Left ventricle myocardium superior (tissue), 1 donor: ENCODE measurements around the gene CACNA2D3. TPM values are rescaled to one million over a fixed set of nuclear protein-coding genes. Genes with fewer than 3 reads are reported as not detected.

Source experiments
- ATAC-seq: fragments of 200-7000 bp; cut with Tn5 transposase; one replicate; pipeline ENCODE4 v1.9.1; 2020; ENCODE audit warnings: mild to moderate bottlenecking, moderate library complexity
- DNase-seq: peaks from one replicate; pipeline ENCODE4 v3.0.0-alpha.2; 2020
- intact Hi-C: fragments of 100-400 bp; cut with micrococcal nuclease; formaldehyde crosslinking; loops from one replicate; pipeline ENCODE4 v1.11.0; 2022
- total RNA-seq: library from RNA; stranded (reverse); fragmentation: NEBNext Ultra II Directional; extraction: Animal tissue kit (Norgen Biotek cat#: 25700); gene quantifications from one replicate; pipeline ENCODE4 v1.2.1, GENCODE V29; 2021
- donor health status: DM: no; HTN: yes; CAD: no; lungs with severe emphysema.

Gene CACNA2D3
- total RNA-seq, 1 donor from 2014 or later, result 26.9 TPM

DNA sequence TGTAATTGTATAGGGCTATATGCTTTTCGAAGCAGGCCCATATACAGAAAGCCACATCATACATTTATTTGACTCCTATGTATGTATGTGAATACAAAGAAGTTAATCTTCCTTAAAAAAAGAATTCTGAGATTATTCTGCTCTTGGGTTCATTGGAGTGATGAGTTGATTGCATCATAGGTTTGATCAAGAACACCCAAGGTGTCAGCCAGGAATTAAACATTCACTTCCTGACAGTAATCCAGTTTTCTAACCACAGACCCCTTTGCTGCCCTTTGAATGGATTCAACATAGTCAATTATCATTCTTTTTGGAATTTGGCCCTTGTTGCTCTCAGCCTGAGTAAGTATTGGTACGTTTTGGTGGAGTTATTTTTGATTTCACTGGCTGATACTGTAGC, 225.6 kb downstream of the CACNA2D3 start:
- intact Hi-C loops, result no loop called here
- ATAC-seq, result no peak
- DNase-seq, result no peak

GRCh38 chr3:54349231-54349652, 226.9 kb downstream of the CACNA2D3 start:
- intact Hi-C loops, result no loop called here
- no peak for ATAC-seq
- no peak for DNase-seq

DNA sequence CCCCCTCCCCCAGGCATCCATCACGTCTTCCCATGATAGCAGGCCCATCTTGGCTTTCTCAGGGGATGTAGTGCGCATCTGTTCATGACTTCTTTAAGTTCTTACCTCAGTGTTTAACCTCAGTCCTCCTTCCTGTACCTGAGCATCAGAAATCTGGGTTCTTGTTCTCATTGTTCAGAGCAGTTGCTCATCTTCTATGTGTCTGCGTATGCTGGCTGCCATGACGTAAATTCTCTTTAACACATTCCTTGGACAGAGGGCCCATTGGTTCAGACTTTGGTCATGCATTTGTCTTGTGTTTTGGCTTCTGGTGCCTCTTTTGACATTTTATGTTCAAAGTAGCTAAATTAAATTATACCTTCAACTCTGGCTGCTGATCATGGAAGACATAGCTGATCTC, 227.3 kb downstream of the CACNA2D3 start:
- ATAC-seq (no peak), DNase-seq (no peak)
- intact Hi-C loops, result no loop called here

GRCh38 chr3:54353546-54353945, 231.2 kb downstream of the CACNA2D3 start:
- intact Hi-C loops, result no loop called here
- DNase-seq, result no peak
- ATAC-seq, result peak; percentile 55

DNA sequence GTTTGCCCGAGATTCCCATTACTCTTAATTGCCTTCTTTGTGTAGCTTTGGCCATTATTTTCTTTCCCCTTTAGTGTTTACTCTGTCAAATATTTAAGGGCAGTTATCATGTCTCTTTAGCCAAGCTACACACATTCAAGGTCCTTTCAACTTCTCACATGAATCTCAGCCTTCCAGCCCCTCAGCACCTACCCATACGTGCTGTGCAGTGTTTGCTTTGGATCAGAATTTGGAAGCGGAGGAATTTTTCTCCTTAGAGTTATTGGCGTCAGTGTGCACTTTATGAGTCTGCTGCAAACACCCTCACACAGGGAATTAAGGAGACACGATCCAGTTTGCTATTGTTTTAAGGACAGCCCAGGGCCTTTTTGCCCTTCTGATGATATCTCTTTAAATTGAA, 231.6 kb downstream of the CACNA2D3 start:
- intact Hi-C loops, result no loop called here
- DNase-seq (no peak), ATAC-seq (peak; percentile 38)

DNA sequence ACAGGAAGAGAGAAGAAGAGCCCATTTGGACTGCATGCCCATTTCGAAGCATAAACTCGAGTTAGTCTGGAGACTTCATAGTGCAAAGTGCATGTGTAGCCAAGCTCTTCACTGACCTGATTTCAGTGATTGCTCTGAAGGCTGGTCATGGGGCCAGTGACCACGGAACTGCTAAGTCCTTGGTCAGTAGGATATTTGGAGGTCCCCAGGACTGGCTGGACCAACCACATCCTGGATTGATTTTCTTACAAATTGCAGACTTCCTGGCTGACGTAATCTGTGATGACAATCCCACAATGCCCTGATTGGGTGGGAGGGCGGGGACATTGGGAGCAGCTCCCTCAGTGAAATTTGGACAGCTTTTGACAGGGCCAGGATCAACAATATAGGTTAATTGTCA, 233.4 kb downstream of the CACNA2D3 start:
- DNase-seq, result no peak
- ATAC-seq, result no peak
- intact Hi-C loops, result no loop called here

- peak; percentile 78 for ATAC-seq
- peak; percentile 49 for DNase-seq
- intact Hi-C loops, result no loop called here
These were observed 234.1 kb downstream of the CACNA2D3 start for GRCh38 chr3:54356261-54357045.

DNA sequence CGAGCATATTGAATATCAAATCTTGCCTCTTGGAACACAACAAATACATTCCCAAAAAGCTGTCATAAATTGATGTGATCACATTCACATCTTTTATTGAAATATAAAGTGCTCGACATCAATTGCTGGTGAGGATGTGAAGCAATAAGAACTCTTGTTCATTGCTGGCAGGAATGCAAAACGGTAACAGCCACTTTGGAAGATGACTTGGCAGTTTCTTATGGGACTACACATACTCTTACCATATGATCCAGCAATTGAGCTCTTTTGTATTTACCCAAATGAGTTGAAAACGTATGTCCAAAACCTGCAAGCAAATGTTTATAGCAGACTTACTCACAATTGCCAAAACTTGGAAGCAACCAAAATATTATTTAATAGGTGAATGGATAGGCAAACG, 234.9 kb downstream of the CACNA2D3 start:
- intact Hi-C loops, result no loop called here
- no peak for ATAC-seq
- DNase-seq, result no peak

- DNase-seq, result no peak
- intact Hi-C loops, result no loop called here
- ATAC-seq, result peak; percentile 2
These were observed 236.0 kb downstream of the CACNA2D3 start for GRCh38 chr3:54358316-54358715.

GRCh38 chr3:54358969-54359694, 236.8 kb downstream of the CACNA2D3 start:
- DNase-seq, result peak; percentile 86
- intact Hi-C loops, result no loop called here
- ATAC-seq, result peak; percentile 81

- peak; percentile 2 for ATAC-seq
- intact Hi-C loops, result no loop called here
- DNase-seq, result no peak
These were observed 238.0 kb downstream of the CACNA2D3 start for GRCh38 chr3:54360320-54360719.

- ATAC-seq (no peak), DNase-seq (no peak)
- intact Hi-C loops, result no loop called here
These were observed 239.5 kb downstream of the CACNA2D3 start for GRCh38 chr3:54361746-54362283.

- intact Hi-C loops, result no loop called here
- DNase-seq, result no peak
- ATAC-seq, result no peak
These were observed 243.8 kb downstream of the CACNA2D3 start for GRCh38 chr3:54366007-54366750.

- intact Hi-C loops, result no loop called here
- ATAC-seq (no peak), DNase-seq (no peak)
These were observed 244.5 kb downstream of the CACNA2D3 start for GRCh38 chr3:54366839-54367238.

DNA sequence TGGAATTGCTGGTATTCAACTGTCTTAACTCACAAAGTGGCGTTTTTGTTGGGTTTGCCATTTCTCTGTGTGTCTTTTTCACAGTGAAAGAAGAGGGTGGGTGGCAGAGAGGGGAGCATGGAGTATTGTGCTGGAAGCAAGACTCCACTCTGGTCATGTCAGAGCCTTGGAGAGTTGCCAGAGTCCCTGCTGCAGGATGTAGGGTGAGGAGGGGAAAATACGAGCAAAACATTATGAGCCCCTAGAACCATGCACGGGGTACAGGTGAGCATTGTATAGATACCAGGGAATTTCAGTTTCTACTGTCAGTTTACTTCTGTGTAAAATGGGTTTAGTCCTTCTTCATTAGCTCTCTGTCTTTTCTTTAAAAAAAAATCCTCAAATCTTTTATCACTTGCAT, 249.9 kb downstream of the CACNA2D3 start:
- ATAC-seq (no peak), DNase-seq (no peak)
- intact Hi-C loops, result loop anchor here (10.0 kb wide), 1 partner anchor 227 kb away; no protein-coding TSS in a partner anchor

DNA sequence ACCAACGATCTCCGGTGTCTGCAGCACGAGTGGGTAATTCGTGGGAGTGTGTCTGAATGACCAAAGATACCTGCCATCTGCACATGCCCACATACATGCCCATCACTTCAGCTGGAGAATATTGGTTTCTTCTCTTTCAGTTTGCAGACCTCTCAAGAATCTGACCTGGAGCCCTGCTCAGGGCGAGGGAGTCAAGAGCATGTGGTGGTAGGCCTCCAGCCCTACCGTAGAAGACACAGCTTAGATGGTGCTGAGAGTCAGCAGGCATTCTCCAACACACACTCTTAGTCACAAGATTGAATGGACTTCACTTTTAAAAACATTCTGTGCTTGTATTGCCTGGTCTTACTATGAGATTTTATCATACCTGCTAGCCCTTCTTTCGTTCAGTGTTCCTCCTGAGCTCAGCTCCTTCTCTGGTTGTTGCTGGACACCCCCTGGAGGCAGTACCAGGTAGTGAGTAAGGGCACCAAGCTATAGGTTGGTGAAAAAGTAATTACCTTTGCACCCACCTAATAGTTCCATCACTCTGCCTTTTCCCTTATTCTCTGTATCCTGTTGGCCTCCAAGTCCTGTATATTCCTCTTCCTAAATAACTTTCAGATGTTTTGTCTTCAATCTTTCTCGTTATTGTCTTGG, 252.0 kb downstream of the CACNA2D3 start:
- DNase-seq (no peak), ATAC-seq (peak; percentile 60)
- intact Hi-C loops, result loop anchor here (10.0 kb wide), 1 partner anchor 230 kb away; no protein-coding TSS in a partner anchor

GRCh38 chr3:54376142-54376807, 253.9 kb downstream of the CACNA2D3 start:
- intact Hi-C loops, result loop anchor here (10.0 kb wide), 1 partner anchor 231 kb away; no protein-coding TSS in a partner anchor
- ATAC-seq, result peak; percentile 72
- DNase-seq, result no peak

- ATAC-seq (peak; percentile 67), DNase-seq (no peak)
- intact Hi-C loops, result loop anchor here (10.0 kb wide), 1 partner anchor 232 kb away; no protein-coding TSS in a partner anchor
These were observed 254.7 kb downstream of the CACNA2D3 start for GRCh38 chr3:54376939-54377578.
